IPS-18c (cell line): ENCODE results near the gene TMEM178A.

Experiments used
- H3K4me3 ChIP-seq: 2 replicates; pipeline ENCODE4 v1.7.0; 2013; ENCODE audit warnings: low read depth, mild to moderate bottlenecking, low read length, moderate library complexity; ENCODE audit not compliant: insufficient read depth
- H3K9me3 ChIP-seq: one replicate; pipeline ENCODE4 v1.6.1; 2013; ENCODE audit warnings: mild to moderate bottlenecking, low read length, moderate library complexity; ENCODE audit not compliant: control insufficient read depth, insufficient read depth

TMEM178A gene

DNA sequence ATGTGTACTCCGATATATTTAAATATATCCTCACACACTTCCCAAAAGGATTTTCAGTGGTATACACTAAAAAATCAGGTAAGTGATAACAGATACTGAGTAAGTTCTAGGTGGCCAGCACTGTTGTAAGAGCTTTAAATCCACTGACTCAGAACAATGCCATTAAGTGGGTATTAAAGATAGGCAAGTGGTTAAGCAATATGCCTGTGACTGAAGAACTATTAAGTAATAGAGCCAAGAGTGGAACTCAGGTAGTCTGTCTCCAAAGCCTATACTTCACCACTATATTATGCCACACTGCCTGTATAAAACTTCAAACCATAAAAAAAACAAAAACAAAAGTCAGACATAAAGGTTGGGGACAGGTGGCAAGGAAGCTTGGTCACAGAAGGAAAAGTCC, 76.2 kb downstream of the TMEM178A start:
- no peaks in the 10 kb centered on the region for H3K9me3 ChIP-seq
- no peak overlapping the region for H3K4me3 ChIP-seq

DNA sequence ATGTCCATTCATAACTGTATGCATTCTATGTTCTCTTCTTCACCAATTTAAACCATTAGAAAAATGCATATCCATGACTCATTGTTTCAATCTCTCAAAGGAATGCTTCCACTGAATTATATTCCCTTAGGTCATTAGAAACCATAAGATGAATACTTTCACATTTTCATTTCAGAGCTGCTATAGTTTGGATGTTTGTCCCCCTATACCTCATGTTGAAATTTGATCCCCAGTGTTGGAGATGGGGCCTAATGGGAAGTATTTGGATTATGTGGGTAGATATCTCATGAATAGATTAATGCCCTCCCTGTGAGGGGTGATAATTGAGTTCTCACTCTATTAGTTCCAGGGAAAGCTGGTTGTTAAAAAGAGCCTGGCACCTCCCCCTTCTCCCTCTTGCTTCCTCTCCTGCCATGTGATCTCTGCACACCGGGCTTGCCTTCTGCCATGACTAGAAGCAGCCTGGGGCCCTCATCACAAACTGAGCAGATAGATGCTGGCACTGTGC, 77.6 kb downstream of the TMEM178A start:
- Histone ChIP-seq H3K9me3 (no peaks in the 10 kb centered on the region), H3K4me3 (no peak overlapping the region)

DNA sequence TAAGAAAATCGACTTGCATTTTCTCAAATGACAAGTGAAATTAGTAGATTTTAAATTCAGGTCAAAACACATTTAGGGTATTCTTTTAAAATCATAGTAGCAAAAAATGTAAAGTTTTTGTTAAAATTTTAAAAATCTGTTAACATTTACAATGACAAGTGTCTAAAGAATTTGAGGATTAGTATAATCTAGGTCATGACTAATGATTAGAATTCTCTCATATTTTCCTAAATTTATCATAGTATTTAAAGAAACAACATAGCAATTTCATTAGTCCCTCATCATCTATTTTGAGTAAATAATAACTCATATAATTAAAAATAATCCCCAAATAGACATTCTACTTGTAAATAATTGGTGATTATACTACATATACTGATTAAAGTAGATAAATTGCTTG, 89.7 kb downstream of the TMEM178A start:
- H3K4me3 ChIP-seq, result no peak overlapping the region
- no peaks in the 10 kb centered on the region for H3K9me3 ChIP-seq

DNA sequence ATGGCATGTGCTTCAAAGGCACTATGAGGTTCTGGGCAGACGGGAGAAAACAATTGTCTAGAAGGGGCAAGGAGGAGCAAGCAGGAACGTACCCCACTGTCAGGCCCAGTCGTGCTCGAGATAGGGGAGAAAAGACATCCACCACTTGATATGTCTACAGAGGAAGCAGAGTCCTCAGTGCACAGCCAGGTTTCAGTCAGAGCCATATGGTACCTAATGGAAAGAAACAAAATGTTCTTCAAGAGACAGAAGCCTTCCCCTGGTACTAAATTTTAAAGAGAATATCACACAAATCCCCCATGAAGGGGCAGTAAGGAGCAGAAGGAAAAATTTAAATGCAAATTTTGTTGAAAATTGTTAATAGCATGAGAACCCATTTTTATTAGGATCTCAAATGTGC, 91.4 kb downstream of the TMEM178A start:
- H3K4me3 ChIP-seq, result no peak overlapping the region
- H3K9me3 ChIP-seq, result no peaks in the 10 kb centered on the region

DNA sequence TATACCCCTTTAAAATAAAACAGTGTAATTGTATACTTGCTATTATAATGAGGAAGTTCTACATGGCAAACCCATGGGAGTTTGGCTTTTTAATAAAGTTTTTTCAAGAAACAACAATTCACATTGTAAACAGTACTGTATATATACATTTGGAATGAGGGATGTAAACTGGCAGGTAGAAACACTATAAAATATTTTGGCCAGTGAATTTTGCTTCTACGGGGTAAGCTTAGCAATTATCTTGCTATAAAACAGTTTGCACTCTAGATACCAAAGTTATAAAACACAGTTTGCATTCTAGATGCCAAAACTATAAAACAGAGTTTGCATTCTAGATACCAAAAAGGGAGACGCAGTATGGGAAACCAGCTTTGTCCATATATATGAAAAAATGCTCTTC, 96.7 kb downstream of the TMEM178A start:
- no peak overlapping the region for H3K4me3 ChIP-seq
- no peaks in the 10 kb centered on the region for H3K9me3 ChIP-seq
